ENCODE measurements around the gene PTCH2. TPM values are rescaled to one million over a fixed set of nuclear protein-coding genes. Genes with fewer than 3 reads are reported as not detected.

Gene PTCH2
- total and polyA plus RNA-seq, 2 of the 13 experiments (the other 11 are each of a cell fraction or from before 2014, with no cell fraction given) = 0.60 to 1.5 TPM

DNA sequence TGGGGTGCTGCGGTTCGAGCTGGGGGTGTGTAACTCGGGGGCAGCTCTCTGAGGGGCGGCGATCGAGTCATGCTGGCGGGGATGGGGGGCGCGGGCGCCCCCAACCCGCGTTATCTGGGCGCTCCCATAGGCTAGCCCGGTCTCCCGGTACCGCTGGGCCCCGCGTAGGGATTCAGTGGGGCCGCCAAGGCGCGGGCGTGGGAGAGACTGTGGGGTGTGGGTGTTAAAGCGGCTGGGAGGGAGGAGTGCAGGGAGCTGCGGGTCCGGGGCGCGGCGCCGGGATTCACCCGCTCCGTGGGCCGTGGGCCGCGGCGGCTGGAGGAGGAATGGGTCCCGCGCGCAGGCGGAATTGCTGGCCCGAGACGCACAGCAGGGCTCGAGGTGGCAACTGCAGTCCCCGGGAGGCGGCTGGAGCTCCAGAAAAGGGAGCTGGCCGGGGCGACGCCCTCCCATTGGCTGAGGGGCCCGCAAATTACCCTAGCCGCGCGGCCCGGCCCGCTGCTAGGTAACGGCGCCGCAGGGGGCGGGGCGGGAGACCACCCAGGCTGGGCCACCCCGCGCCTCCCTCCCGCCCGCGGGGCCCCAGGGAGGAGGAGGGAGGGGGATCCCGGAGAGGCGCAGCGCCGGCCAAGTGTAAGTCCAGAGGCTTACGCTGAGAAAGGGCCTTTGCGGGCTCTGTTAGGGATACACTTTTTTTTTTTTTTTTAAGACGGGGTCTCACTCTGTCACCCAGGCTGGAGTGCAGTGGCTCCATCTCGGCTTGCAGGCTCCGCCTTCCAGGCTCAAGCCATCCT, at the start of gene PTCH2 (continued):
- TF ChIP-seq, protein P1, sequence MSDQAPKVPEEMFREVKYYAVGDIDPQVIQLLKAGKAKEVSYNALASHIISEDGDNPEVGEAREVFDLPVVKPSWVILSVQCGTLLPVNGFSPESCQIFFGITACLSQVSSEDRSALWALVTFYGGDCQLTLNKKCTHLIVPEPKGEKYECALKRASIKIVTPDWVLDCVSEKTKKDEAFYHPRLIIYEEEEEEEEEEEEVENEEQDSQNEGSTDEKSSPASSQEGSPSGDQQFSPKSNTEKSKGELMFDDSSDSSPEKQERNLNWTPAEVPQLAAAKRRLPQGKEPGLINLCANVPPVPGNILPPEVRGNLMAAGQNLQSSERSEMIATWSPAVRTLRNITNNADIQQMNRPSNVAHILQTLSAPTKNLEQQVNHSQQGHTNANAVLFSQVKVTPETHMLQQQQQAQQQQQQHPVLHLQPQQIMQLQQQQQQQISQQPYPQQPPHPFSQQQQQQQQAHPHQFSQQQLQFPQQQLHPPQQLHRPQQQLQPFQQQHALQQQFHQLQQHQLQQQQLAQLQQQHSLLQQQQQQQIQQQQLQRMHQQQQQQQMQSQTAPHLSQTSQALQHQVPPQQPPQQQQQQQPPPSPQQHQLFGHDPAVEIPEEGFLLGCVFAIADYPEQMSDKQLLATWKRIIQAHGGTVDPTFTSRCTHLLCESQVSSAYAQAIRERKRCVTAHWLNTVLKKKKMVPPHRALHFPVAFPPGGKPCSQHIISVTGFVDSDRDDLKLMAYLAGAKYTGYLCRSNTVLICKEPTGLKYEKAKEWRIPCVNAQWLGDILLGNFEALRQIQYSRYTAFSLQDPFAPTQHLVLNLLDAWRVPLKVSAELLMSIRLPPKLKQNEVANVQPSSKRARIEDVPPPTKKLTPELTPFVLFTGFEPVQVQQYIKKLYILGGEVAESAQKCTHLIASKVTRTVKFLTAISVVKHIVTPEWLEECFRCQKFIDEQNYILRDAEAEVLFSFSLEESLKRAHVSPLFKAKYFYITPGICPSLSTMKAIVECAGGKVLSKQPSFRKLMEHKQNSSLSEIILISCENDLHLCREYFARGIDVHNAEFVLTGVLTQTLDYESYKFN (CRISPR knock-in tag; conservative IDR thresholded peaks at IDR 0.05) = 0 out of 2 replicates have a peak, but pooled peaks have one; percentile 25
- TF ChIP-seq ZNF816 (CRISPR knock-in tag; IDR thresholded peaks at IDR 0.05; ENCODE audit: borderline replicate concordance) = no peak
- 0 out of 2 replicates have a peak, but pooled peaks have one; percentile 41 for TF ChIP-seq RFX3 (CRISPR knock-in tag; IDR thresholded peaks at IDR 0.05)
- TF ChIP-seq ZNF329 (CRISPR knock-in tag; IDR thresholded peaks at IDR 0.05; ENCODE audit: low read depth) = no peak
- no peak for TF ChIP-seq ZNF589 (CRISPR knock-in tag; conservative IDR thresholded peaks at IDR 0.05)
- no peak for TF ChIP-seq ZNF264 (CRISPR knock-in tag; IDR thresholded peaks at IDR 0.05)
- no peak for TF ChIP-seq SCMH1 (CRISPR knock-in tag; IDR thresholded peaks at IDR 0.05; ENCODE audit: borderline replicate concordance)
- TF ChIP-seq ZNF333 (CRISPR knock-in tag; IDR thresholded peaks at IDR 0.05; ENCODE audit: borderline replicate concordance) = no peak
- TF ChIP-seq ZNF3 (CRISPR knock-in tag; IDR thresholded peaks at IDR 0.05) = no peak
- TF ChIP-seq ZSCAN31 (CRISPR knock-in tag; IDR thresholded peaks at IDR 0.05; ENCODE audit: low read depth) = no peak
- no peak for TF ChIP-seq RXRB (CRISPR knock-in tag; IDR thresholded peaks at IDR 0.05; ENCODE audit: borderline replicate concordance)
- TF ChIP-seq ZNF24 (IDR thresholded peaks at IDR 0.05) = no peak

All from HepG2 (cell line).